Panc1 (cell line): ENCODE results near the gene HIPK2. TPM values are rescaled to one million over a fixed set of nuclear protein-coding genes. Genes with fewer than 3 reads are reported as not detected.

Experiments used
- ATAC-seq: fragments of 200-7000 bp; cut with Tn5 transposase; 2 replicates; pipeline ENCODE4 v1.9.1; 2020; ENCODE audit warnings: mild to moderate bottlenecking, moderate library complexity
- BruUV-seq: library from RNA; stranded (reverse); fragments of 400-500 nt; replicated peaks from 2 replicates; lab custom pipeline; 2021; lab: Mats Ljungman, UMichigan
- CTCF ChIA-PET: fragments of 300-600 bp; sonication (Branson Sonifier 250); formaldehyde crosslinking; loops from one replicate; lab custom pipeline; 2022; ENCODE audit warnings: antibody characterized with exemption; lab: Charles Lee
- POLR2A ChIA-PET: fragments of 300-600 bp; sonication (Branson Sonifier 250); formaldehyde crosslinking; loops from one replicate; lab custom pipeline; 2022; ENCODE audit warnings: antibody characterized with exemption; lab: Charles Lee
- DNase-seq: peaks from one replicate; pipeline ENCODE4 v3.0.0-alpha.2; 2010; ENCODE audit warnings: low read depth, low spot score
- H3K27ac ChIP-seq: 2 replicates; pipeline ENCODE4 v1.5.1; 2011; ENCODE audit warnings: mild to moderate bottlenecking, low read length, inconsistent platforms
- H3K27me3 ChIP-seq: fragments of 200-500 bp; sonication (Bioruptor generic); 2 replicates; pipeline ENCODE4 v1.6.0; 2014; ENCODE audit warnings: low read length, inconsistent platforms; ENCODE audit not compliant: control insufficient read depth, insufficient read depth
- H3K36me3 ChIP-seq: fragments of 200-500 bp; sonication (Bioruptor generic); 2 replicates; pipeline ENCODE4 v1.5.1; 2014; ENCODE audit warnings: inconsistent platforms, mild to moderate bottlenecking, low read length, moderate library complexity; ENCODE audit not compliant: control insufficient read depth, insufficient read depth
- H3K4me1 ChIP-seq: 2 replicates; pipeline ENCODE4 v1.5.1; 2011; ENCODE audit warnings: inconsistent platforms, mild to moderate bottlenecking, low read length, moderate library complexity; ENCODE audit not compliant: control insufficient read depth, insufficient read depth
- H3K4me3 ChIP-seq, 2 experiments: 2 replicates each; pipeline ENCODE4 v1.5.1; 2011 to 2012; ENCODE audit warnings: low read depth in 2 of 2, low read length in 2 of 2, mild to moderate bottlenecking in 2 of 2, inconsistent platforms in 1 of 2, moderate library complexity in 1 of 2
- H3K9me3 ChIP-seq: fragments of 200-500 bp; sonication (Bioruptor generic); 2 replicates; pipeline ENCODE4 v1.5.1; 2014; ENCODE audit warnings: low read depth, mild to moderate bottlenecking, inconsistent platforms, low read length, moderate library complexity; ENCODE audit not compliant: control insufficient read depth, insufficient read depth
- POLR2AphosphoS5 ChIP-seq: IDR thresholded peaks from 2 replicates; pipeline ENCODE4 v1.6.1; 2012; ENCODE audit warnings: mild to moderate bottlenecking, low read depth, low read length, moderate library complexity
- SIN3A ChIP-seq: IDR thresholded peaks from 2 replicates; pipeline ENCODE4 v1.6.1; 2012; ENCODE audit warnings: low read depth, mild to moderate bottlenecking, low read length, moderate library complexity, borderline replicate concordance; ENCODE audit not compliant: insufficient read depth
- TCF7L2 ChIP-seq: IDR thresholded peaks from 2 replicates; pipeline ENCODE4 v1.6.1; 2011; ENCODE audit warnings: mild to moderate bottlenecking, low read depth, low read length, inconsistent platforms
- in situ Hi-C: cut with HindIII; loops from 2 replicates; pipeline ENCODE4 v1.10.0; 2016; ENCODE audit warnings: low sequenced_read_pairs, low pct_unique_long_range_greater_than_20kb
- intact Hi-C: fragments of 100-400 bp; cut with micrococcal nuclease; formaldehyde crosslinking; loops from one replicate; pipeline ENCODE4 v1.10.0; 2022; ENCODE audit not compliant: unreplicated experiment
- total RNA-seq: library from RNA; stranded (reverse); gene quantifications from one replicate; pipeline ENCODE4 v1.2.1, GENCODE V29; 2021; ENCODE audit not compliant: unreplicated experiment
- TF ChIP-seq, protein P1 (sequence below): fragments of 450-650 bp; IDR thresholded peaks from 2 replicates; pipeline ENCODE4 v1.5.1; 2017; ENCODE audit warnings: mild to moderate bottlenecking
- TF ChIP-seq, protein P2 (sequence below), 2 experiments: IDR thresholded peaks; 2 replicates each; pipeline ENCODE4 v1.6.1; 2011 to 2012; ENCODE audit warnings: low read depth in 2 of 2, control low read depth in 1 of 2, low read length in 1 of 2, mild to moderate bottlenecking in 1 of 2, moderate library complexity in 1 of 2; ENCODE audit not compliant: insufficient read depth in 1 of 2

Gene HIPK2
- total RNA-seq, 1 experiment from 2014 or later = 34.1 TPM

DNA sequence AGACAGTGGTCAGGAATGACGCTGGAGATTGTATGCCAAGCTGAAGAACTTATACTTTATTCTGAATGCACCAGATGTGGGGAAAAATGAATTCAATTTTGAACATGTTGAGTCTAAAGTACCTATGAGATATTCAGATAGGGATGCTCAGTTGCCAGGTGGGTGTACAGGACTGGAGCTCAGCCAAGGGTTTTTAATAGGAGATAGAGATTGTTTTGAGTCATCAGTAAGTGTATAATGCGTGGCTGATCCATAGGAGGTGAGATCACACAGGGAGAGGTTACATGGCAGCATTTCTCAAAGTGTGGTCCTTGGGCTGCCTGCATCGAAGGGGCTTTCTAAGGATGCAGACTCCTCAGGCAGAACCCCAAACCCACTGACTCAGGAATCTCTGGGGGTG, 6.8 kb upstream of the HIPK2 start:
- H3K9me3 ChIP-seq = no peaks in the 10 kb centered on the region
- TF ChIP-seq, protein P1, sequence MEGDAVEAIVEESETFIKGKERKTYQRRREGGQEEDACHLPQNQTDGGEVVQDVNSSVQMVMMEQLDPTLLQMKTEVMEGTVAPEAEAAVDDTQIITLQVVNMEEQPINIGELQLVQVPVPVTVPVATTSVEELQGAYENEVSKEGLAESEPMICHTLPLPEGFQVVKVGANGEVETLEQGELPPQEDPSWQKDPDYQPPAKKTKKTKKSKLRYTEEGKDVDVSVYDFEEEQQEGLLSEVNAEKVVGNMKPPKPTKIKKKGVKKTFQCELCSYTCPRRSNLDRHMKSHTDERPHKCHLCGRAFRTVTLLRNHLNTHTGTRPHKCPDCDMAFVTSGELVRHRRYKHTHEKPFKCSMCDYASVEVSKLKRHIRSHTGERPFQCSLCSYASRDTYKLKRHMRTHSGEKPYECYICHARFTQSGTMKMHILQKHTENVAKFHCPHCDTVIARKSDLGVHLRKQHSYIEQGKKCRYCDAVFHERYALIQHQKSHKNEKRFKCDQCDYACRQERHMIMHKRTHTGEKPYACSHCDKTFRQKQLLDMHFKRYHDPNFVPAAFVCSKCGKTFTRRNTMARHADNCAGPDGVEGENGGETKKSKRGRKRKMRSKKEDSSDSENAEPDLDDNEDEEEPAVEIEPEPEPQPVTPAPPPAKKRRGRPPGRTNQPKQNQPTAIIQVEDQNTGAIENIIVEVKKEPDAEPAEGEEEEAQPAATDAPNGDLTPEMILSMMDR = no peak
- TF ChIP-seq SIN3A = no peak
- no peak for ATAC-seq
- H3K36me3 ChIP-seq = no peaks in the 10 kb centered on the region
- in situ Hi-C loops = no loop called here
- H3K27ac ChIP-seq = no peak overlapping the region
- ChIA-PET POLR2A (no interaction called here), CTCF (no interaction called here)
- DNase-seq = no peak
- BruUV-seq = no TSS peak
- 0 out of 2 replicates have a peak, but pooled peaks cover 5% of the 10 kb centered on the region for H3K4me1 ChIP-seq
- no peaks in the 10 kb centered on the region; the same call in none of the 2 replicates for H3K27me3 ChIP-seq
- intact Hi-C loops = no loop called here
- no peak overlapping the region for H3K4me3 ChIP-seq

GRCh38 chr7:139783647-139784385, 6.0 kb upstream of the HIPK2 start:
- no peaks in the 10 kb centered on the region for H3K9me3 ChIP-seq
- no peak overlapping the region for H3K4me3 ChIP-seq
- H3K27me3 ChIP-seq = no peaks in the 10 kb centered on the region; the same call in none of the 2 replicates
- intact Hi-C loops (no loop called here), in situ Hi-C loops (no loop called here)
- DNase-seq = no peak
- H3K4me1 ChIP-seq = 0 out of 2 replicates have a peak, but pooled peaks cover 5% of the 10 kb centered on the region
- no TSS peak for BruUV-seq
- no peak; the same call in 1 of the 2 replicates for ATAC-seq
- no peak for TF ChIP-seq POLR2AphosphoS5
- no peak for TF ChIP-seq SIN3A
- no peak for TF ChIP-seq TCF7L2
- TF ChIP-seq, protein P1 = no peak
- TF ChIP-seq, protein P2, sequence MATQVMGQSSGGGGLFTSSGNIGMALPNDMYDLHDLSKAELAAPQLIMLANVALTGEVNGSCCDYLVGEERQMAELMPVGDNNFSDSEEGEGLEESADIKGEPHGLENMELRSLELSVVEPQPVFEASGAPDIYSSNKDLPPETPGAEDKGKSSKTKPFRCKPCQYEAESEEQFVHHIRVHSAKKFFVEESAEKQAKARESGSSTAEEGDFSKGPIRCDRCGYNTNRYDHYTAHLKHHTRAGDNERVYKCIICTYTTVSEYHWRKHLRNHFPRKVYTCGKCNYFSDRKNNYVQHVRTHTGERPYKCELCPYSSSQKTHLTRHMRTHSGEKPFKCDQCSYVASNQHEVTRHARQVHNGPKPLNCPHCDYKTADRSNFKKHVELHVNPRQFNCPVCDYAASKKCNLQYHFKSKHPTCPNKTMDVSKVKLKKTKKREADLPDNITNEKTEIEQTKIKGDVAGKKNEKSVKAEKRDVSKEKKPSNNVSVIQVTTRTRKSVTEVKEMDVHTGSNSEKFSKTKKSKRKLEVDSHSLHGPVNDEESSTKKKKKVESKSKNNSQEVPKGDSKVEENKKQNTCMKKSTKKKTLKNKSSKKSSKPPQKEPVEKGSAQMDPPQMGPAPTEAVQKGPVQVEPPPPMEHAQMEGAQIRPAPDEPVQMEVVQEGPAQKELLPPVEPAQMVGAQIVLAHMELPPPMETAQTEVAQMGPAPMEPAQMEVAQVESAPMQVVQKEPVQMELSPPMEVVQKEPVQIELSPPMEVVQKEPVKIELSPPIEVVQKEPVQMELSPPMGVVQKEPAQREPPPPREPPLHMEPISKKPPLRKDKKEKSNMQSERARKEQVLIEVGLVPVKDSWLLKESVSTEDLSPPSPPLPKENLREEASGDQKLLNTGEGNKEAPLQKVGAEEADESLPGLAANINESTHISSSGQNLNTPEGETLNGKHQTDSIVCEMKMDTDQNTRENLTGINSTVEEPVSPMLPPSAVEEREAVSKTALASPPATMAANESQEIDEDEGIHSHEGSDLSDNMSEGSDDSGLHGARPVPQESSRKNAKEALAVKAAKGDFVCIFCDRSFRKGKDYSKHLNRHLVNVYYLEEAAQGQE (IDR thresholded peaks at IDR 0.05; ENCODE audit: insufficient read depth in 1 of 2, low read depth in 2 of 2, low read length in 1 of 2) = no peak
- no peak overlapping the region for H3K27ac ChIP-seq
- POLR2A ChIA-PET = interaction anchor here (0.6 to 0.7 kb wide), 2 partner anchors 15 to 414 kb away, joined by 3 to 6 read pairs; no protein-coding TSS in a partner anchor
- CTCF ChIA-PET = no interaction called here
- H3K36me3 ChIP-seq = no peaks in the 10 kb centered on the region
